ENCODE results near the gene SLC38A1.

Gene SLC38A1

DNA sequence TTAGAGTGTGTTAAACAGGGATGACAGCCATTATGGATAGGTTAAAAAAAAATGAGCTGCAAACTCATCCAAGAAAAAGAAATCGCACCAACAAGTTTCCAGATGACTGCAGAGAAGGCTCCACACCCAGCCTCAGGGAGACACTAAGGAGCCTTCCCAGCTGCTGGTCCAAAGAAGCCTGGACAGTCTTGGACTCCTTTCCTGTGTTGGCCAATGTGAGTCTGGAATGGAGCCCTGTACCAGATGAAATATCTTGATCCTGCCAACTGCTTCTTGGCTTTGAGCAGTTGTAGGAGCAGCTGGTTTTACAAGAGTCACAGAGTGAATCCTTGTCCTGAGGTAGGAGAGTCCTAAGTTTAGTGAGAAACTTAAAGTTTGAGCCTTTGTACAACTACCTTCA, 44.5 kb downstream of the SLC38A1 start:
- no peak for TF ChIP-seq CREB5 (CRISPR knock-in tag; IDR thresholded peaks at IDR 0.05; ENCODE audit: low read depth)
- no peak for TF ChIP-seq RARB (CRISPR knock-in tag; IDR thresholded peaks at IDR 0.05)
- TF ChIP-seq CSDC2 (CRISPR knock-in tag; IDR thresholded peaks at IDR 0.05) = no peak
- TF ChIP-seq ZC3H10 (CRISPR knock-in tag; IDR thresholded peaks at IDR 0.05) = no peak
- no peak for TF ChIP-seq OSR1 (CRISPR knock-in tag; IDR thresholded peaks at IDR 0.05)
- TF ChIP-seq TCF4 (CRISPR knock-in tag; IDR thresholded peaks at IDR 0.05; ENCODE audit: borderline replicate concordance) = no peak
- no peak for TF ChIP-seq ZFP3 (CRISPR knock-in tag; IDR thresholded peaks at IDR 0.05)
- TF ChIP-seq ZFP30 (CRISPR knock-in tag; IDR thresholded peaks at IDR 0.05) = no peak
- TF ChIP-seq GLIS3 (CRISPR knock-in tag; IDR thresholded peaks at IDR 0.05) = no peak
- TF ChIP-seq ISL1 (CRISPR knock-in tag; IDR thresholded peaks at IDR 0.05) = no peak
- TF ChIP-seq CSRNP3 (CRISPR knock-in tag; IDR thresholded peaks at IDR 0.05) = no peak
- TF ChIP-seq ARNTL (CRISPR knock-in tag; IDR thresholded peaks at IDR 0.05; ENCODE audit: borderline replicate concordance, low read depth) = no peak
- TF ChIP-seq SNAI2 (CRISPR knock-in tag; IDR thresholded peaks at IDR 0.05) = no peak
- no peak for TF ChIP-seq PATZ1 (CRISPR knock-in tag; IDR thresholded peaks at IDR 0.05; ENCODE audit: borderline replicate concordance)
- TF ChIP-seq ZNF565 (CRISPR knock-in tag; conservative IDR thresholded peaks at IDR 0.05; ENCODE audit: low read depth) = no peak
- TF ChIP-seq ZNF8 (CRISPR knock-in tag; IDR thresholded peaks at IDR 0.05) = no peak
- TF ChIP-seq TOX (CRISPR knock-in tag; IDR thresholded peaks at IDR 0.05; ENCODE audit: borderline replicate concordance) = no peak
- no peak for TF ChIP-seq BACH2 (CRISPR knock-in tag; IDR thresholded peaks at IDR 0.05; ENCODE audit: borderline replicate concordance)
- TF ChIP-seq ESRRG (CRISPR knock-in tag; IDR thresholded peaks at IDR 0.05) = no peak
- no peak for ATAC-seq

DNA sequence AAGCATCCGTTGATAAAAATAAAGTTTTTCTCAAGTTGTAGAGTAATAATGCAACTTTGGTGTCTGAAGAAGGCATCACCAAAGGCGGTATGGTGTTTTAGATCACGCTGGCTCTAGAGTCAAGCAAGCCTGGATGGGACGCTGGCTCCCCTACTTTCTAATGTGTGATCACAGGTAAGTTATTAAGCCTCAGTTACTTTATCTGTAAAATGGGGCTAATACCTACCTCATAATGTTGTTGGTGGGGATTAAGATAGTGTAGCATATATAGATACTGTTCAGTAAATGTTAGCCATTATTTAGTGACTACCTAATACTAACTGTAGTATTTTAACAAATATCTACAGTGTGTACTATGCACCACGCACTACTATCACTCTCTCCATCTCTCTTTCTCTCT, 45.8 kb downstream of the SLC38A1 start:
- no peak for TF ChIP-seq ARNTL (CRISPR knock-in tag; IDR thresholded peaks at IDR 0.05; ENCODE audit: borderline replicate concordance, low read depth)
- TF ChIP-seq CREB5 (CRISPR knock-in tag; IDR thresholded peaks at IDR 0.05; ENCODE audit: low read depth) = no peak
- TF ChIP-seq BACH2 (CRISPR knock-in tag; IDR thresholded peaks at IDR 0.05; ENCODE audit: borderline replicate concordance) = no peak
- TF ChIP-seq RARB (CRISPR knock-in tag; IDR thresholded peaks at IDR 0.05) = no peak
- TF ChIP-seq POU6F1 (CRISPR knock-in tag; IDR thresholded peaks at IDR 0.05; ENCODE audit: borderline replicate concordance, low read depth) = no peak
- TF ChIP-seq ZFP30 (CRISPR knock-in tag; IDR thresholded peaks at IDR 0.05) = no peak
- TF ChIP-seq SNAI2 (CRISPR knock-in tag; IDR thresholded peaks at IDR 0.05) = no peak
- no peak for TF ChIP-seq TCF4 (CRISPR knock-in tag; IDR thresholded peaks at IDR 0.05; ENCODE audit: borderline replicate concordance)
- no peak for TF ChIP-seq ZNF70 (CRISPR knock-in tag; IDR thresholded peaks at IDR 0.05)
- no peak for ATAC-seq

DNA sequence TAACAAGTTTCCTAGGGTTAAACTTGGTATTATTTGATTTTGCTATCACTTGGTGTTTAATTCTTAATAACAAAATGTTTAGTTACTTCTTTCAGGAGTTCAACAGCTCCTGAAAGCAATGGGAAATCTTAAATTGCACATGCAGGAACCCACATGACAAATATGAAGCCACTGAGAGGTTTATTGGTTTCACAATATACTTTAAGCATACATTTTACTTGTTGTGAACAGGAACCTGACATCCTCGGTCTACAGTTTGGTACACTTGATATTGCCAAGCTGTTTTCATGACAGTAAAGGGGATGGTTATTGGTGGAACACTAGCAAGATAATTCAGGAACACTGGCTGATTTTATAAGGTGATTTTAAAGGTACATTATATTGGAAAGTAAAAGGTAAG, 46.2 kb downstream of the SLC38A1 start:
- no peak for ATAC-seq
- TF ChIP-seq ZNF8 (CRISPR knock-in tag; IDR thresholded peaks at IDR 0.05) (no peak), CREB5 (CRISPR knock-in tag; IDR thresholded peaks at IDR 0.05; ENCODE audit: low read depth) (no peak), PPARA (CRISPR knock-in tag; IDR thresholded peaks at IDR 0.05; ENCODE audit: borderline replicate concordance) (no peak), ZFP3 (CRISPR knock-in tag; IDR thresholded peaks at IDR 0.05) (no peak), GLIS3 (CRISPR knock-in tag; IDR thresholded peaks at IDR 0.05) (no peak), POU6F1 (CRISPR knock-in tag; IDR thresholded peaks at IDR 0.05; ENCODE audit: borderline replicate concordance, low read depth) (no peak), TOX (CRISPR knock-in tag; IDR thresholded peaks at IDR 0.05; ENCODE audit: borderline replicate concordance) (no peak), CSRNP3 (CRISPR knock-in tag; IDR thresholded peaks at IDR 0.05) (no peak), ARNTL (CRISPR knock-in tag; IDR thresholded peaks at IDR 0.05; ENCODE audit: borderline replicate concordance, low read depth) (no peak), ISL1 (CRISPR knock-in tag; IDR thresholded peaks at IDR 0.05) (no peak), TCF4 (CRISPR knock-in tag; IDR thresholded peaks at IDR 0.05; ENCODE audit: borderline replicate concordance) (no peak), ZNF70 (CRISPR knock-in tag; IDR thresholded peaks at IDR 0.05) (no peak), CSDC2 (CRISPR knock-in tag; IDR thresholded peaks at IDR 0.05) (no peak), BACH2 (CRISPR knock-in tag; IDR thresholded peaks at IDR 0.05; ENCODE audit: borderline replicate concordance) (no peak)
